ENCODE measurements around the gene MAPK8IP1. TPM values are rescaled to one million over a fixed set of nuclear protein-coding genes. Genes with fewer than 3 reads are reported as not detected.
A peak's percentile ranks its signal among the peaks of the same experiment; 100 is the strongest.
"Not testable (repeated sequence)": the region's sequence is repeated elsewhere in the genome, so short reads cannot be mapped to it uniquely, and the experiment has no call there.

Gene MAPK8IP1
- total RNA-seq, result 2.1 and 2.8 TPM in 2 replicates

- DNase-seq (ENCODE audit: low read depth in 2 of 2), result peak in 1 of 2 donors; percentile 45
Measured at GRCh38 chr11:45885274-45885920, at the start of gene MAPK8IP1. MAPK8IP1 (plus strand) TSS chr11:45885651; CDS start chr11:45885821, 170 bp downstream.

DNA sequence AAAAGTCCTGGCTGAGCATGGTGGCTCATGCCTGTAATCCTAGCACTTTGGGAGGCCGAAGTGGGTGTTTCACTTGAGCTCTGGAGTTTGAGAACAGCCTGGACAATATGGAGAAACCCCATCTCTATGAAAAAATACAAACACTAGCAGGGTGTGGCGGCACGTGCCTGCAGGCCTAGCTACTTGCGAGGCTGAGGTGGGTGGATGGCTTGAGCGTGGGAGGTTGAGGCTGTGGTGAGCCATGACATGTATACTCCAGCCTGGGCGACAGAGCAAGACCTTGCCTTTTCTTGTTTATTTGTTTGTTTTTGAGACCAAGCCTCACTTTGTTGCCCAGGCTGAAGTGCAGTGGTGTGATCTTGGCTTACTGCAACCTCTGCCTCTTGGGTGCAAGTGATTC lies 46.2 kb upstream of the MAPK8IP1 start:
- no peak for DNase-seq (ENCODE audit: low read depth in 2 of 2)

GRCh38 chr11:45840251-45840650 lies 45.2 kb upstream of the MAPK8IP1 start:
- DNase-seq (ENCODE audit: low read depth in 2 of 2), result not testable (repeated sequence)

GRCh38 chr11:45843158-45843924 lies 42.1 kb upstream of the MAPK8IP1 start:
- DNase-seq (ENCODE audit: low read depth in 2 of 2), result peak; percentile 81 to 88

- no peak for DNase-seq (ENCODE audit: low read depth in 2 of 2)
Measured at GRCh38 chr11:45844822-45845578, 40.5 kb upstream of the MAPK8IP1 start.

DNA sequence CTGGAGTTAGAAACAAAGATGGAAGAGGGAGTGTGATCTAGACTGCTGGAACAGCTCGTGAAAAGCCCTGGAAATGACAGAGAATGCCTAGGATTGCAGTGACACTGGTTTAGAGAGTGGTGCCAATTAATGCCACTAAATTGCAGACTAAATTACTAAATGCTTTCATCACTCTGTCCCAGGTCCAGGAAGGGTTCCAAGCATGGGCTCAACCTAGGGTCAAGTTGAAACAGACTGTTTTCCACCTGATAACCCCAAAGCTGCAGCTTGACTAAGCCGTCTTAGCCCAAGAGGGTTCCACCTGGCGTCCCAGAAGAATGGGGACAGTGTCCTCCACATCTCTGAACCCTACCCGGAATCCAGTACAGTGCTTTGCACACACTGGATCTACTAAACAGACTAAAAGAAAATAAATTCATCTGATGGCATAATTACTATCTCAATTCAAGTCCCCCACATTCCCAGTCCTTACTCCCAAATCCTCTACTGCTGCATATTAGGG lies 39.2 kb upstream of the MAPK8IP1 start:
- DNase-seq (ENCODE audit: low read depth in 2 of 2), result no peak

DNA sequence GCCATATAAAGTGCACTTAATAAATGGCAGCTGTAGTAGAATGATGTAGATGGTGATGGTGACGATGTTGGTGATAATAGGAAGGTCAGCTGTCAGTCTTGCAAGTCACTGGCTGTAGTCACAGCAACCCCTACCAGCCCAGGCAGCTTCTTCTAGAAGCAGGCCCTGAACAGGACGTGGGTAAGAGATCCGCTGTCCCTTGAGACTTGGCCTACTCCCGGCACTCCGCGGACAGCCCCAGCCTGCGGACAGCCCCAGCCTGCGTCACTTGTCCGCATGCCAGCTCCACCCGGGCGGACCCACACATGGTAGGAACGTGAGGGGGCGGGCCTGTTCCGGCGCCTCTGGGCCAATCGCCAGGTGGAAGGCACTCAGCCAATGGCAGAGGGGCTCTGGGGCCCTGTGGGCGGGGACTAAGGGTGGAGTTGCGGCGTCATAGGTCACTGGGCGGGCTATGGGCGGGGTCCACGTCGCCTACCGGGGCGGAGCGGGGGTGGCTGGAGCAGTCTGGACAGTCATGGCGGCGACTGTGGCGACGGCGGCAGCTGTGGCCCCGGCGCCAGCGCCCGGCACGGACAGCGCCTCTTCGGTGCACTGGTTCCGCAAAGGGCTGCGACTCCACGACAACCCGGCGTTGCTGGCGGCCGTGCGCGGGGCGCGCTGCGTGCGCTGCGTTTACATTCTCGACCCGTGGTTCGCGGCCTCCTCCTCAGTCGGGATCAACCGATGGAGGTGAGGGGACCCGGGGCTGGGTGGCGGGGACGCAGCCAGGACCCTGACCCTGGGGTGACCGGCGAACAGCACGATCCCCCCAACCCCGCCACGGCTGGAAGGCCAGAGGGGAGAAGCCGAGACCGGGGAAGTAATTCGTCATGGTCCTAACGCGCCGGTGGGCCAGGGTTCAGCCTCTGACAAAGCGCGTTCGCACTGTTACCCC lies 38.2 kb upstream of the MAPK8IP1 start, which contains the start of gene CRY2:
CRY2 (plus strand) TSS at position 502 of the 937 bp plus-strand sequence; CDS start at position 518, 16 bp downstream.
- peak; percentile 93 to 98 for DNase-seq (ENCODE audit: low read depth in 2 of 2)

- DNase-seq (ENCODE audit: low read depth in 2 of 2), result peak in 1 of 2 donors; percentile 69
Measured at GRCh38 chr11:45847911-45848316, 37.5 kb upstream of the MAPK8IP1 start.

GRCh38 chr11:45848654-45849081 lies 36.8 kb upstream of the MAPK8IP1 start:
- no peak for DNase-seq (ENCODE audit: low read depth in 2 of 2)

- DNase-seq (ENCODE audit: low read depth in 2 of 2), result no peak
Measured at GRCh38 chr11:45850446-45850845, 35.0 kb upstream of the MAPK8IP1 start.

- DNase-seq (ENCODE audit: low read depth in 2 of 2), result no peak
Measured at GRCh38 chr11:45851228-45851627, 34.2 kb upstream of the MAPK8IP1 start.

GRCh38 chr11:45852018-45852711 lies 33.3 kb upstream of the MAPK8IP1 start:
- DNase-seq (ENCODE audit: low read depth in 2 of 2), result no peak

GRCh38 chr11:45852712-45853101 lies 32.7 kb upstream of the MAPK8IP1 start:
- DNase-seq (ENCODE audit: low read depth in 2 of 2), result no peak

DNA sequence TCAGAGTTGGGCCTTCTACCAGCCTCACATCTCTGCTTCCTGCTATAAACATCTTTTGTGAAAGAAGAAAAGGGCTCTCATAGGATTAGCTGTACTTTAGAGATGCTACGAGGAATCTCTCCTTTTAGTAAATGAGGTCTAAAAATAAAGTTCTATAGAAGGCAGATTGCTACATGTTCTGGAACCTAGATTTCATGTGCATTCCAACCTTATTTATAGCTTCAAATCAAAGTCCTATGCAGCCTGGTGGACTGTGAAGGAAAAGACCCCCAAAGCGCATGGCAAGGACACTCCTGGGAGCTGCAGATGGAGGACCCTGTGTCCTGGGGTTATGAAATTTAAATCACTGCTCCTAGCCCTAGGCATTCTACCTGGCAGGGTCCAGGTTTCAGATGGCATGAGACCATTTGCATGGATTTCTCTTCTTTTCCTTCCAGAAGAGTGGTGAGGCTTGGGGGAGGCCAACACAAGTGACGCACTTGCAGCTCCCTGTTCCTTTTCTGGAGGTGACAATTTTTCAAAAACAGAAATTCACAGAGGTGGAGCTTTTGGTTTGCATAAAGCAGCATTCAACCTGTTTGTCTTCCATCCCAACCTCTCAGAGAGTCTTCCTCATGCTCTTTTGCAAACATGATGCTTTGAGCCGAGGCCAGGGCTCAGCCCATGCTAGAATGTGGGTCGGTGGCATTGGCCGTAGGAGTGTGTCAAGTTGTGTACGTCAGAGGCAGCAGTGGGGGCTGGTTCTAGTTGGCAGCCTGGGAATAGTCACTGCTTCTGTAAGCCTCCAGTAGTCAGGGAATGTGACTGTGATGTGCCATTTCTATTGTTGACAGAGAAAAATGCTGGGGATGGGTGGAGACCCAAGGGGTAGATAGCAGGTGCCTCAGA lies 31.9 kb upstream of the MAPK8IP1 start:
- no peak for DNase-seq (ENCODE audit: low read depth in 2 of 2)

DNA sequence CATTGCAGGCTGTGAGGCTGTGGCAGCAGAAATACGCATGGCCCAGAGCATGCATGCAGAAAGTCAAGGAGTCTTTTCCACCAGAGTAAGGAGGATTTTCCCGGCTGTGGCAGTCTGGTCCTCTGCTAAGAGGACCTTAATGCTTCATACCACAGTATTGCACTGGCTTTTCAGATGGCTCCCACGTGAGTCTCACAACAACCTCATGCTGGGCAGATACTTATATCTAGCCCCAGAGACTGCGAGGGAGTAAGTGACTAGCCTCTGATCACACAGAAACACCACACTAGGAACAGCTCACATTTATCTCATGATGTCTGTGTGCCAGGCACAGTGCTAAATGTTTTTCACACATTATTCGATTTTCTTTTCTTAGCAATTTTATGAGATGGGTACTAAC lies 30.1 kb upstream of the MAPK8IP1 start:
- DNase-seq (ENCODE audit: low read depth in 2 of 2), result no peak

GRCh38 chr11:45856044-45856468 lies 29.4 kb upstream of the MAPK8IP1 start:
- DNase-seq (ENCODE audit: low read depth in 2 of 2), result no peak

DNA sequence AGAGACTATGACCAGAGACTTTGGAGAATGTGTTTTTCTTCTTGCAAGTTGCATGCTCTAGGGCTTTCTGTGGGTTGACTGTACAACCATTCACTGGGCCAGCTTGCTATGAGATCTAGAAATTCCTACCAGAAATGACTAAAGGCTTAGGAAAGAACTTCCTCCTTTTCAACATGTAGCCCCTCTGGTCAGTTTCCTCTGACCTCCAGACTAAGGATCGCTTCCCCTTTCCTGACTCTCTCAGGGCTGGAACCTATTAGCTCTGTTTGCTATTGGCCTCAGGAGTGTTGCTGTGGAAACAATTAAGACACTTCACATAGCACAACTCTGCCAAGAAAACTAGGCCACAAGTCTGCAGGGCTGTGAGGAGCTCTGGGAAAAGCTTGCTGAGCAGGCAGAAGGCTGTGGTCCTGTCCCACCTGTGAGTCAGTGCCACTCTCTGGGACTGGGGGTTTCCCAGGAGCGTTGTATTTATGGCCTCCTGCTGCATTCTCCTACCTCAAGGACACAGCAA lies 27.4 kb upstream of the MAPK8IP1 start:
- DNase-seq (ENCODE audit: low read depth in 2 of 2), result peak; percentile 7 to 93

GRCh38 chr11:45858751-45859398 lies 26.6 kb upstream of the MAPK8IP1 start:
- DNase-seq (ENCODE audit: low read depth in 2 of 2), result no peak
